Stimulated activated CD4-positive, alpha-beta T cell treated with anti-CD3 and anti-CD28 coated beads, TNF-alpha, amount 100 ng/mL, for 4 hours (primary cell): Measurements from ENCODE around the gene ANAPC7.
"Not testable (repeated sequence)": the region's sequence is repeated elsewhere in the genome, so short reads cannot be mapped to it uniquely, and the experiment has no call there.

Experiments
- DNase-seq, 3 experiments: peaks; one replicate each; pipeline ENCODE4 v3.0.0-alpha.2; 2020; ENCODE audit warnings: low read depth in 3 of 3

Gene ANAPC7

DNA sequence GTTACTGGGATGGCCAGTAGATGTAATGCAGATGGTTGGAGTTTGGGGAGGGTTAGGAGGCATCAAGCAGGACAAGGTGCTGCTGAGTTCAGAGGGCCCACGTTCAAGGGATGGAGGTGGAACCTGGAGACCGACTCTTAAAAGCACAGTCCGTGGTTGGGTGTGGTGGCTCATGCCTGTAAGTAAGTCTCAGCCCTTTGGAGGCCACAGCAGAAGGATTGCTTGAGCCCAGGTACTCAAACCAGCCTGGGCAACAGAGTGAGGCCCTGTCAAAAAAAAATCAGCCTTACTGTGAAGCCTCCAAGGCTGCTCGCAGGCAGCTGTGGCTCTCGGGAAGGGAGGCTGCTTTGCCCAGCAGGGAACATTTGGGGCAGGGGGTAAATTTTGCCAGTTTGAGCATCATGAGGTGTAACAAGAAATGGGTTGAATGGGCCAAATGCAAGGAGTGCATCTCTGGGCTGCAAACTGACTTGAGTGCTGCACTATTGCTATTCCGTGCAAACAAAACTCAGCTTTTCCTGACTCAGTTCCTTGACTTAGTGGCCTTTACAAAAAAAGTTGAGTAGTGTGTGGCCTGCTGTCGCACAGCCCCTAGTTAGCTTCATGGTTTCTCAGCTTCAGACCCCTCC, 55.0 kb downstream of the ANAPC7 start:
- DNase-seq: no peak

DNA sequence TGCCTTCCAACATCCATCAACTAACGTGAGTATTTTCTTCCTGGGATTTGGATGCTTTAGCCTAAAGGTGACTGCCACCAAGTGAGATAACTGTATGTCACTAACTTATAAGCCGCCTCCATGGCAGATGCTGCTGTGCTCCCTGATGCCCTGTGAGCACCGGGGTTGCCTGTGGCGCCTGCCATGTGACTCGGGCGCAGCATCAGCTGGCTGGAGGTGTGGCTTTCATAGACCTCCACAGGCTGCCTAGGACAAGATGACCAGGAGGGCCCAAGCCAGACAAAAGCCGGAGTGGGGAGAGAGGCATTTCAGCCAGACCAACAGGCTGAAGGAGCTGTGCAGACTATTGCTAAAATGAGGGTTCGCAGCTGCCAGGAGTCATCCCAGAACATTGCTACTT, 55.7 kb downstream of the ANAPC7 start:
- DNase-seq: no peak

DNA sequence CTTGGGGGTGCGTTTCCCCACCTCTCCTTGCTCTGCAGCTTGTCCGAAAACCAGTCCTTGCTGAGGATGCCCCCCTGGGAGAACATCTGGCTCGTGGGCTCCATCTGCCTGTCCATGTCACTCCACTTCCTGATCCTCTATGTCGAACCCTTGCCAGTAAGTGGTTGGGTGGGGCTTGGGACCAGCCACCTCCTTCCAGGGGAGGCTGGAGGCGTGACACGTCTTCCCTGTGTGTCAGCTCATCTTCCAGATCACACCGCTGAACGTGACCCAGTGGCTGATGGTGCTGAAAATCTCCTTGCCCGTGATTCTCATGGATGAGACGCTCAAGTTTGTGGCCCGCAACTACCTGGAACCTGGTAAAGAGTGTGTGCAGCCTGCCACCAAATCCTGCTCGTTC, 57.5 kb downstream of the ANAPC7 start:
- no peak for DNase-seq

DNA sequence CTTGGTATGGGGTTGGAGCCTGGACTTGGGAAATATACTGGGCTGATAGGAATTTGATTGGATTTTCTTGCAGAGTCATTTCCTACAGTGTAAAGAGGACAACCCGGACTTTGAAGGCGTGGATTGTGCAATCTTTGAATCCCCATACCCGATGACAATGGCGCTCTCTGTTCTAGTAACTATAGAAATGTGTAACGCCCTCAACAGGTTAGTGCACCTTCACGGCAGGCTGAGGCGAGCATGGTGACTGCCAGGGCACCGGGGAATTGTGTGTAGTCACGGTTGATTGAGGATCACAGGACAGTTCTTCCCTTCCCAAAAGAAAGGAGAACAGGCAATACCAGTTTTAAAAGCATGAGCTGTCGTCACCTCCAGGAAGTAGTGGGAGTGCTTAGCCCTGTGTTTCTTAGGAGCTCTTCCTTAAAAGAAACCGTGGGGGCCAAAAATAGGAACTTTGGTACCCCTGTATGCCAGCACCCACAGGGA, 58.3 kb downstream of the ANAPC7 start:
- DNase-seq: no peak

DNA sequence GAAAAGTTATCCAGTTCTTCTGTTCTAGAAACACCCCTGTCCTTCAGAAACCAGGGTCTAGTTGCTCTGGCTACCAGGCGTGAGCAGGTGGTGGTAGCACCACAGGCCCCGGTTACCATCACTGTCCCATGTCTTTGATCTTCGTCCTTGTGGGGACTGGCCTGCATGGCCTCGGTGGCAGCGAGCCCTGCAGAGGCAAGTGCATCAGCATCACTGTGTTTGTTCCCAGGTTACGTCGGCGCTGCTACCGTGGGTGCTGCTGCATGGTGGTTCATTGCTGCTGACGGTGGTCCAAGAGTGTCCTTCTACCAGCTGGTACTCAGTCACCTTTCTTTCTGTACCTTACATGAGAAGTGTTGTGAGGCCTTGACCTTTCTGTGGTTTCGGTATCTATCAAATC, 58.9 kb downstream of the ANAPC7 start:
- DNase-seq: no peak

DNA sequence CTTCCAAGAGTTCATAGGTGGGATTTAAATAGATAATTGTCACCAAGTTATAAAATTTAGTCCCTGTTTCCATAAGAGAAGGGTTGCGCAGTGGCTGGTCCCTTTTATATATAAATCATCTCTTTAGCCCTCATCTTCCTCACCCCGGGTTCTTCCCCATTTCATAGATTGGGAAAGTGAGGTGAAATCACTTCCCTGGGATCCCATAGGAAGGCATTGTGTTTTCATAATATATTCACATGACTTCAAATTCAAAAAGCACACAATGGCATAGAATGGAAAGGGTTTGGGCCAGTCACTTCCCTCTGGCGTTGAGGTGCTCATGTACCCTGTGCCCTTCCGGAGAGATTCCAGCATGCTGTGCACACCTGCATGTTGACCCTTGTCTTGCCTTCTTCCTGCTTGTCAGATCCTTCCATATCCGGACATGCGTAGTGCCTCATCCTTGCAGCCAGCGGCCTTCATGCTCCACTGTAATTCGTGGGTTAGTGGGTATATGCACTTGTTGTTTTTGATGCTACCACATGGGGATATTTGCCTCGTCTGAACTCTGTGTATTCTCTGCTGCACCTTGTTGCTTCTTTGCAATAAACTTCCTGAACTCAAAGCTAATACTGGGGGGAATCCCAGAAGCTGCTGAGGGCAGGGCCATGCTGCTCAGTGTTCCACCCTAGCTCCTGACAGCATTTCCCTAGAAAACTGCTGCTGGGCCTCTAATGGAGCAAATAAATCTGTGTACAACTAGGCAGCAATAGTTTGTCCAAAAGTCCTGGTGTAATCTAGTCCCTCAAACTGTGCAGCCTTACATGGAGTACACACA, 59.6 kb downstream of the ANAPC7 start:
- DNase-seq: no peak

DNA sequence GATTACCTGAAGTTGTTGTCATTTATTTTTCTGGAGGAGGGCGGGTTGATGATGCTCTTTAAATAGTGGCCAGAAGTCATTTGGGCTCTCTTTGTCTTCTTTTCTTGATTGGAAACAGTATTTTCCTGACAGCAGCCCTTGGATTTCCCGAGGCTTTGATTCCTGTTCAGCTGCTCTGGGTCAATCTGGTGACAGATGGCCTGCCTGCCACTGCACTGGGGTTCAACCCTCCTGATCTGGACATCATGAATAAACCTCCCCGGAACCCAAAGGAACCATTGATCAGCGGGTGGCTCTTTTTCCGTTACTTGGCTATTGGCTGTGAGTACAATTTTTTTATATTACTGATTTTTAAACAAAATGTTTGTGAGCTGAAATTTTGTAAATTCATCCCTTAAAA, 60.4 kb downstream of the ANAPC7 start:
- no peak for DNase-seq

DNA sequence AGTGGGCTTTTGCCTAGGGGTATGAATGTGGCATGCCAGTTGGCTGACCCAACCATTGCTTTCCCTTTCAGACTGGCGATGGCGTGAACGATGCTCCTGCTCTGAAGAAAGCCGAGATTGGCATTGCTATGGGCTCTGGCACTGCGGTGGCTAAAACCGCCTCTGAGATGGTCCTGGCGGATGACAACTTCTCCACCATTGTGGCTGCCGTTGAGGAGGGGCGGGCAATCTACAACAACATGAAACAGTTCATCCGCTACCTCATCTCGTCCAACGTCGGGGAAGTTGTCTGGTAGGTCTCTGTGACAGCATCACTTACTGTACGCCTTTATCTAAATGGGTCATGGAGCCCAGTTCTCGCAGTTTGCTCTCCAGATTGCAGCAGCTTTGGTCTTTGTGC, 61.4 kb downstream of the ANAPC7 start:
- no peak for DNase-seq

DNA sequence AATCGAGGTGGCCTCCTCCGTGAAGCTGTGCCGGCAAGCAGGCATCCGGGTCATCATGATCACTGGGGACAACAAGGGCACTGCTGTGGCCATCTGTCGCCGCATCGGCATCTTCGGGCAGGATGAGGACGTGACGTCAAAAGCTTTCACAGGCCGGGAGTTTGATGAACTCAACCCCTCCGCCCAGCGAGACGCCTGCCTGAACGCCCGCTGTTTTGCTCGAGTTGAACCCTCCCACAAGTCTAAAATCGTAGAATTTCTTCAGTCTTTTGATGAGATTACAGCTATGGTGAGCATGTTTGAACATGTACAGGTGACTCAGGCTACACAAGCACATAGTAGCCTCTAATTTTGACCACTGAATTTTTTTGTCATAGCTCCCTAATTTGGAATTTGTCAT, 62.8 kb downstream of the ANAPC7 start:
- no peak for DNase-seq

DNA sequence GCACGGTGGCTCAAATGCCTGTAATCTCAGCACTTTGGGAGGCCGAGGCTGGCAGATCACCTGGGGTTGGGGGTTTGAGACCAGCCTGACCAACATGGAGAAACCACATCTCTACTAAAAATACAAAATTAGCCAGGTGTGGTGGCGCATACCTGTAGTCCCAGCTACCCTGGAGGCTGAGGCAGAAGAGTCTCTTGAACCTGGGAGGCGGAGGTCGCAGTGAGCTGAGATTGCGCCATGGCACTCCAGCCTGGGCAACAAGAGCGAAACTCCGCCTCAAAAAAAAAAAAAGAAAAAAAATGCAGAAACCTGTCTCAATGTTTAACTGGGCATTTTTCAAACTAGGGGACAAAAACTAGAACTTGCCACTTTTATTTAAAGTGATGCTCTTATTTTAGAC, 63.2 kb downstream of the ANAPC7 start:
- DNase-seq: not testable (repeated sequence)

DNA sequence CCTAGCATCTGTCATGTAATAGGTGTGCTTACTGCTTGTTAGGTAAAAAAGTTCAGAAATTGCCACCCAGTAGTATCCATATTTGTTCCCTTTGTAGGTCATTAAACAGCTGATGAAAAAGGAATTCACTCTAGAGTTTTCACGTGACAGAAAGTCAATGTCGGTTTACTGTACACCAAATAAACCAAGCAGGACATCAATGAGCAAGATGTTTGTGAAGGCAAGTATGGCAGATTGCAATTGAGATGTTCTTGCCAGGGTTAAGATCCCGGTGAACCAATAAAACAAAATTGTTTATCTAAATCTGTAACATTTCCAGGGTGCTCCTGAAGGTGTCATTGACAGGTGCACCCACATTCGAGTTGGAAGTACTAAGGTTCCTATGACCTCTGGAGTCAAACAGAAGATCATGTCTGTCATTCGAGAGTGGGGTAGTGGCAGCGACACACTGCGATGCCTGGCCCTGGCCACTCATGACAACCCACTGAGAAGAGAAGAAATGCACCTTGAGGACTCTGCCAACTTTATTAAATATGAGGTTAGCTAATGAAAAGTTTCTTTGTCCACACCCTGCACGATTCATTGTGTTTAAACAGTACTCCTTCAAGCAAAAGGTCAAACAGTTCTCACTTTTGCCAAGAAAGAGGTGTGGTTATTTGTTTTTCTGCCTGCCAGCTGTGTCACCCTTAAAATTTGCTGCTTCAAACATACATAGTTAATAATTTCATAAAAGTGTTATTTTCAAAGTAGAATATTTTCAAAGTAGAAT, 64.1 kb downstream of the ANAPC7 start:
- no peak for DNase-seq

DNA sequence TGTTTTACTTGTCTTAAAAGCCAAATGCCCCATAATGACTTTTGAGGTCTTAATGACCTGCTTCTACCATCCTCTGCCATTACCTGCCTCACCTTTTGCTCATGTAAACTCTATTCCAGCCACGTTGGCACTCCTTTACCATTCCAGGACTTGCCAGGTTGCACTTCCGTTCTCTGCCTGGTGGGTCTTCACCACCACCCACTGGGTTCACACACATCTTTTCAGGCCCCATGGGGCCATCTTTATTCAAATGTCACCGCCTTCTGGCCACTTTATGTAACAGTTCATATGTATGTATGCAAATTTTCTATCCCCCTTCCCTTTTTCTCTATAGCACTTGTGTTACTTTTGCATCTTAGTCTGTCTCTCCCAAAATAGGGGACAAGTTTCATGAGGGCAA, 64.8 kb downstream of the ANAPC7 start:
- DNase-seq: no peak

DNA sequence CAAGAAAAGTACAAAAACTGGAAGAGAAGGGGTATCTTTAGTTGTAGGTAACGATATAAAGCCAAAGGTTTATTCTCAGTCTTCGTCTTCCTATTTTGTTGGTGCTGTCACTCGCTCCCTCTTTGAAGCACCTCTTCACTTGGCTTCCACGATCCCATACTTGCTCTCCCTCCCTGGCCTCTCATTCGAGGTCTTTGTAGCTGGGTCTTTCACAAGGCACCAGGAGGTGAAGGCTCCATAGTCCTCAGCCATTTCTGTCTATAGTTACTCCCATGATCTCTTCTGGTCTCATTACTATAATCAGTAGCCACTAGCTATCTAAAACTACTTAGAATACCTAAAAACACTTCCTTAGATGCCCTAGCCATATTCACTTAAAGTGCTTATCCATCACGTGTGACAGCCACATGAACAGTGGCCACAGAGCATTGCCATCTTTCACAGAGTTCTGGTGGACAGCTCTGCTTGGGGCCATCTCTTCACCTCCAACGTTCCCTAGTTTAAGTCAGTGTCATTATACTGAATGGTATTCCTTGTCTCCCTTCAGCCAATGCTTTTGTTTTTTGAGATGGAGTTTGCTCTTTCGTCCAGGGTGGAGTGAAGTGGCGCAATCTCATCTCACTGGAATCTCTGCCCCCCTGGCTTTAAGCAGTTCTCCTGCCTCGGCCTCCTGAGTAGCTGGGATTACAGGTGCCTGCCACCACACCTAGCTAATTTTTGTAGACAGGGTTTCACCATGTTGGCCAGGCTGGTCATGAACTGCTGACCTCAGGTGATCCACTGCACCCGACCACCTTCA, 65.4 kb downstream of the ANAPC7 start:
- DNase-seq: no peak

DNA sequence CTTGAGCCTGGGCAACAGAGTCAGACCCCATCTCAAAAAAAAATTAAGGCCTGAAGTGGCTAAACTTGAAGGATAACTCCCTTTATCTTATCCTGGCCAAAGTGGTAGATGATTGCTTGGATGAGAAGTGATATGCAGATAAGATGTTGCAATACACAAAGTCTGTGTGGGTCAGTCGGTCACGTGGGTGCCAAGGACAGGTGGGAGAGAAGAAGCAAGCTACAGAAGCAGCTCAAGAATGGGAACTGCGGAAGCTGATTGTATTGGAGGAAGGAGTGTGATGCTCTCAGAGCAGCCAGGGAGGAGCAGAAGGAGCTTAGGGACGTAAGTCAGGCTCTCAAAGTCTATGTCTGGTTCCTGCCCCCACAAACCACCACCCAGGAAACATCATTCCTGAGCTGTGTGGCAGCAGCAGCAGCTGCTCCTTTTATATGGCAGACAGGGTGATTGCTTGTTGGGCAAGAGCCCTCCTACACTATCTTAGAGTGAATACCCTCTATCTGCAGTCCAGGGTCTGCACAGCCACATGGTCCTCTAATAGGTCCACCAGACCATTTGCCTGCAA, 67.9 kb downstream of the ANAPC7 start:
- no peak for DNase-seq

DNA sequence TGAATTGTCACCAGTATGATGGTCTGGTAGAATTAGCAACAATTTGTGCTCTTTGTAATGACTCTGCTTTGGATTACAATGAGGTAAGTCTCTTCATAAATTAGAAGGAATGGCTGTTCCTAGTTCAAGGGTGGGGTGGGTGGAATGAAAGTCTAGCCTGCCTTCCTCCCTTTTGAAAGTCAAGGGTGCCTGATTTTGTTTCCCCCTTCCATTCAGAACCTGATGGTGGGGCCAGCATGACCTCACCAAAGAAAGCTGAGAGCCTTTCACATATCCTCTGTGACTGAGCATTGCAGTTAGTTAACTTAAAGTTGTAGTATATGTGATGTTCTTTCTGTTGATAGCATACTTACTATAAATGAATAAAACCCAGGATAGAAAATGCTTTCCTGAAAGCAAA, 70.3 kb downstream of the ANAPC7 start:
- DNase-seq: no peak

DNA sequence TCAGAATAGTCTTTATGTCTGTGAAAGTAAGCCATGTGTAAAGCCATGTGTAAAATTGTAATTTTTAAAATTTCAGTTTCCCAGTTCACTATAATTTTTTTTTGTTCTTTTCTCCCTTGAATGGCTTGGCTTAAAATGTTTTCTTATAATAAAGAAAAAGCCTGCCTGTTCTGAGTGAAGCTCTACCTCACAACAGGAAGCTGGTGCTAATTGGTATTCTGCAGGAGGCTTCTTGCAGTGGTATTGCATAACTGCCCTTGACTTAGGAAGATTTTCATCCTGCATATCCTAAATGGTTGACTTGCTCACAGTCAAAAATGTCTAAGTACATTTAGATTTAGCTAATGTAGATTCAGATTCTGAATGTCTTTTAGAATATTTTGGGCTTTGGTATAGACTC, 73.0 kb downstream of the ANAPC7 start:
- DNase-seq: no peak

DNA sequence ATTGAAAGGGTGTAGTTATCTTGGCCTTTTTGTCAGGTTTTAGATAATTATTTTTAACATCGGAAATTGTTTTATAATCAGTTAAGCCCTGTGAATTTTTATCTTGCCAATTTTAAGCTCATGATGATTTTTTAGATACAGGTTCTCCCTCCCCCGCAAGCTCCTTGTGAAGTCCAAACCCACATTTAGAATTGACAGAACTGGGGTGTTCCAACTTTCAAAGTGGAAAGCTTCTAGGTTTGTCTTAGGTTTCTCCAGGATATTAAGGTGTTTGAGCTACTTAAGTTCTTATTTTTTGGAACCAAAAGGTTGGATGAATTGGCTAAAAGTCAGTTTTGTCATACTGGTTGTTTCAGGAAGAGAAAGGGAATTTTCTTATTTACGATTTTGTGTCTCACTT, 73.4 kb downstream of the ANAPC7 start:
- no peak for DNase-seq

DNA sequence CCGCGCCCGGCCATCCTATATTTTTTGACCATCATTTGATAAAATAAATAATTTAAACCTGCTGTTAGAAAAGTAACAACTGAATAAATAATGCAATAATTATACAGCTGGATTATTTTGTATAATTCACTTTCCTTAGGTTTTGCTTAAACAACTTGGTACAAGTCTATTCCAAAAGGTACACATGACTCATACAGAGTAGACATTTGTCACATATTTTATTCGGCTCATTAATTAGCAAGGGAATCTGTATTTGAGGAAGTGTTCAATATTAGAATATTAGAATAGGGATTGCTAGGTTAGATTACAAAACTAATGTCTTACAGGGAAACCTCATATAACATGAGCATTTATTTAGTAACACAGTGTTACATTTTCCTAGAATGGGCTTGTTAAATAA, 73.8 kb downstream of the ANAPC7 start:
- DNase-seq: no peak
